ENCODE measurements around the gene STK39. TPM values are rescaled to one million over a fixed set of nuclear protein-coding genes. Genes with fewer than 3 reads are reported as not detected.

Gene STK39
- total RNA-seq, 1 donor from 2014 or later = 18.5 TPM

DNA sequence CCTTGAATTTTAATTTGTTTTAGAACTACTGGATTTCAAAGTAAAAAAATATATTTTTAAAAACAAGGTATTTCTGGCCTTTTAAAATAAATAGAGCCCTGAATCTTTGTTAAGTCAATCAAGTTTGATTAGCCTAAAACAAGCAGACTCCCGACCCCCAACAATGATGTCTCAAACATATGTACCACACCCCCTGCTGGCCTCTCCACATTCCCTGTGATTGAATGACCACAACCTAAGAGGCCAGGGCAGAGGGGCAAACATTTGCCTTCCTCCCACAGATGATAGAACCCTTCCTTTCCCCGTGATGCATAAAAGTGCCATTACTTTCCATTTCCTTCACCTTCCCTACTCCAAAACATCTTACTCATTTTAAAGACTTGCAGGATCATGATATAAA lies 130.9 kb downstream of the STK39 start:
- intact Hi-C loops (cut with micrococcal nuclease) = loop anchor here (5.0 to 10.0 kb wide), 5 partner anchors 249 to 904 kb away; partner anchors contain the start of gene B3GALT1
- no peak for DNase-seq
- Mint-ChIP-seq H3K4me3 (no peak overlapping the region), H3K27me3 (no peaks in the 10 kb centered on the region), H3K9me3 (no peaks in the 10 kb centered on the region), H3K27ac (no peak overlapping the region), H3K4me1 (no peaks in the 10 kb centered on the region), H3K36me3 (ENCODE audit: low read depth) (peaks cover 15% of the 10 kb centered on the region)
- POLR2A ChIA-PET = no interaction called here
- ATAC-seq (ENCODE audit: low read depth) = no peak
- TF ChIP-seq, protein P1, sequence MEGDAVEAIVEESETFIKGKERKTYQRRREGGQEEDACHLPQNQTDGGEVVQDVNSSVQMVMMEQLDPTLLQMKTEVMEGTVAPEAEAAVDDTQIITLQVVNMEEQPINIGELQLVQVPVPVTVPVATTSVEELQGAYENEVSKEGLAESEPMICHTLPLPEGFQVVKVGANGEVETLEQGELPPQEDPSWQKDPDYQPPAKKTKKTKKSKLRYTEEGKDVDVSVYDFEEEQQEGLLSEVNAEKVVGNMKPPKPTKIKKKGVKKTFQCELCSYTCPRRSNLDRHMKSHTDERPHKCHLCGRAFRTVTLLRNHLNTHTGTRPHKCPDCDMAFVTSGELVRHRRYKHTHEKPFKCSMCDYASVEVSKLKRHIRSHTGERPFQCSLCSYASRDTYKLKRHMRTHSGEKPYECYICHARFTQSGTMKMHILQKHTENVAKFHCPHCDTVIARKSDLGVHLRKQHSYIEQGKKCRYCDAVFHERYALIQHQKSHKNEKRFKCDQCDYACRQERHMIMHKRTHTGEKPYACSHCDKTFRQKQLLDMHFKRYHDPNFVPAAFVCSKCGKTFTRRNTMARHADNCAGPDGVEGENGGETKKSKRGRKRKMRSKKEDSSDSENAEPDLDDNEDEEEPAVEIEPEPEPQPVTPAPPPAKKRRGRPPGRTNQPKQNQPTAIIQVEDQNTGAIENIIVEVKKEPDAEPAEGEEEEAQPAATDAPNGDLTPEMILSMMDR (IDR thresholded peaks at IDR 0.05) = no peak
- CTCF ChIA-PET = interaction anchor here (0.6 to 6.9 kb wide), 7 partner anchors 10 to 1578 kb away, joined by 3 to 178 read pairs (median 7); no protein-coding TSS in a partner anchor

DNA sequence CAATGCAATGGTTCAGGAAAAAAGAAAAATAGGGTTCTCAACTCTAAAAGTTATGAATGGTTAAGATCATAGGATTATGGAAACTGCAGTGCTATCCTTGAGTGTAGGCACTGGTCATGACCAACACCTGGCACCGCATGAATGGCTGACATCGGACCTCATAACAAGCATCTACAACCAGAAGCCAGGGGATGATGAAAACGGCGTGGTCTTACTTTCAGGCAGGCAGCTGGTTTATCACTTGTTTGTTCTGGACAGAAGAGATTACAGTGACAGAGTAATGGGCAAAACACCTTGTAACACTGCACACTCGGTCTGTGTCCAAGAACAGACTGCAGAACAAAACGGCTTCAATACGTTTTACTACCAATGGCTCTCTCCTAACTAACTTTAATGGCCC lies 132.8 kb downstream of the STK39 start:
- intact Hi-C loops (cut with micrococcal nuclease) = loop anchor here (5.0 to 10.0 kb wide), 5 partner anchors 247 to 902 kb away; partner anchors contain the start of gene B3GALT1
- Mint-ChIP-seq H3K27me3 (no peaks in the 10 kb centered on the region), H3K4me1 (no peaks in the 10 kb centered on the region), H3K27ac (no peak overlapping the region), H3K4me3 (no peak overlapping the region), H3K36me3 (ENCODE audit: low read depth) (peaks cover 18% of the 10 kb centered on the region), H3K9me3 (no peaks in the 10 kb centered on the region)
- DNase-seq (no peak), ATAC-seq (ENCODE audit: low read depth) (no peak)
- ChIA-PET POLR2A (no interaction called here), CTCF (interaction anchor here (6.9 kb wide), 1 partner anchor 153 kb away, joined by 178 read pairs; no protein-coding TSS in a partner anchor)
- TF ChIP-seq, protein P1 (IDR thresholded peaks at IDR 0.05) = no peak

DNA sequence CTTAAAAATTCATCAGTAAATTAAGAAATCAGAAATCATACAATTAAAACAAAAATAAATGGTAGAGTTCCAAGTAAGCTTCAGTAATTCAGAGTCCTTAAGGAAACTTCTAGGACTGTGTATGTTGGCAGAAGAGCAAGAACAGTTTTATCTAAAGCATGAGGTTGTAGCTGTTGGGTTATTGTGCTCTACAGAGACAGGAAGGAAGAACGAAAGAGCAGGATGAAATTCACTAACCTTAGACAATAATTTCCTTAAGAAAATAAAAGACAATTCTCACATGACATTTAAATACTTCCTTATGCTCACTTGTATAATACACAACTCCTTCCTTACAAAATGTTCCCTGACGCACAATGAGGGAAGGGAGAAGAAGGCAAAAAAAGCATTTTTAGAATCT lies 133.4 kb downstream of the STK39 start:
- Mint-ChIP-seq H3K36me3 (ENCODE audit: low read depth) (peaks cover 18% of the 10 kb centered on the region), H3K9me3 (no peaks in the 10 kb centered on the region), H3K27me3 (no peaks in the 10 kb centered on the region), H3K4me1 (no peaks in the 10 kb centered on the region), H3K4me3 (no peak overlapping the region), H3K27ac (no peak overlapping the region)
- CTCF ChIA-PET = no interaction called here
- DNase-seq = no peak
- TF ChIP-seq, protein P1 (IDR thresholded peaks at IDR 0.05) = no peak
- intact Hi-C loops (cut with micrococcal nuclease) = loop anchor here (10.0 kb wide), 2 partner anchors 429 to 819 kb away; partner anchors contain the start of gene B3GALT1
- no peak for ATAC-seq (ENCODE audit: low read depth)
- POLR2A ChIA-PET = no interaction called here

DNA sequence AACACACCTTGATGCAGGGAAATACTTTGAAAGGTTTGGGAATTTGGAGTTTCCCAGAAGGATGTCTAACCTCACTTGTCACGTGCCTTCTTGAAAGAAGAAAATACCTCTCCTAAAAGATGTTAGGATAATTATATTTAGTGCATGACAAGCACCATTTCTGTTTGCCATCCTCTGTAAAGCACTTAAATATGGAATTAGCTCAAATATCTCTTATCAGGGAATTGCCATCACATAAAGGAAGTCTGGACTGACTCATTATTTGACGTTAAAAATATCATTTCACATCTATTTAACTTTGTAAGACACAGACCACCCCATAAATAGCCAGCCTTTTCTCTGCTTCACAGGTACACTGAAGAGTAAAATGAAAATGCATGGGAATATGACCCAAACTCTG lies 140.1 kb downstream of the STK39 start:
- POLR2A ChIA-PET = no interaction called here
- Mint-ChIP-seq H3K4me1 (no peaks in the 10 kb centered on the region), H3K36me3 (ENCODE audit: low read depth) (peaks cover 13% of the 10 kb centered on the region), H3K27me3 (no peaks in the 10 kb centered on the region), H3K27ac (no peak overlapping the region), H3K4me3 (no peak overlapping the region), H3K9me3 (no peaks in the 10 kb centered on the region)
- TF ChIP-seq, protein P1 (IDR thresholded peaks at IDR 0.05) = no peak
- CTCF ChIA-PET = interaction anchor here (6.2 kb wide), 1 partner anchor 11 kb away, joined by 37 read pairs; no protein-coding TSS in a partner anchor
- intact Hi-C loops (cut with micrococcal nuclease) = no loop called here
- ATAC-seq (ENCODE audit: low read depth) = no peak
- DNase-seq = no peak

DNA sequence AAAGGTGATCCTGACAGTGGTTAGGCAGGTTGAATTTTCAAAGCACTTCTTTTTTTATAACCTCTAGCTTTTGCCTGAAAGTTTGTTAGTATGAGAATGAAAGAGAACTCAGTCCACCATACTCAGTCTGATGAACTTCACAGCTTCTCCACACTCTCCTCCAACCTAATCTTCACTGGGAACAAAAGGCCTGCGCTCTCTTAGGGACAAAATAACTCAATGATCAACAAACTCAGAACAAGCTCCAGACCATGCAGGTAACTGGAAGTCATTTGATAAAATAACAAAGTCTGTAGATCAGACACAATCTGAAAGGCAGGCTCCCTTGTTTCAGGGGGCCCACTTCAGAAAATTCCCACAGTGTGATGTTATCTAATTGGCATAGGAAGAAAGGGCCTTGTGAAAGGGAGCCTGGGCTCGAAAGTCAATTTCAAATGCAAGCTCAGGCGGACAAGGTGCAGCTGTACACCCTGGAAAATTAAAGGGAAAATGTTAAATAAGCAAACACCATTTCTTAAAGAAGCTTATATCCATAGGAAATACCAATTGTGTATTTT lies 142.2 kb downstream of the STK39 start:
- ATAC-seq (ENCODE audit: low read depth) (no peak), DNase-seq (no peak)
- Mint-ChIP-seq H3K9me3 (no peaks in the 10 kb centered on the region), H3K4me3 (no peak overlapping the region), H3K4me1 (no peaks in the 10 kb centered on the region), H3K36me3 (ENCODE audit: low read depth) (peaks cover 15% of the 10 kb centered on the region), H3K27ac (no peak overlapping the region), H3K27me3 (no peaks in the 10 kb centered on the region)
- ChIA-PET POLR2A (no interaction called here), CTCF (interaction anchor here (6.2 kb wide), 1 partner anchor 13 kb away, joined by 37 read pairs; no protein-coding TSS in a partner anchor)
- TF ChIP-seq, protein P1 (IDR thresholded peaks at IDR 0.05) = no peak
- intact Hi-C loops (cut with micrococcal nuclease) = no loop called here

All from activated B cell treated with CpG ODN at 0.5 μM for 24 hours (primary cell).